HepG2 (cell line): ENCODE measurements around the gene WDR20. TPM values are rescaled to one million over a fixed set of nuclear protein-coding genes. Genes with fewer than 3 reads are reported as not detected.
"Not testable (repeated sequence)": the region's sequence is repeated elsewhere in the genome, so short reads cannot be mapped to it uniquely, and the experiment has no call there.

ENCODE experiments used
- ATAC-seq: fragments of 200-7000 bp; cut with Tn5 transposase; 3 replicates; pipeline ENCODE4 v1.9.1; 2020; ENCODE audit warnings: mild to moderate bottlenecking, moderate library complexity
- BruUV-seq: library from RNA; stranded (reverse); fragments of 400-500 nt; replicated peaks from 2 replicates; lab custom pipeline; 2021; lab: Mats Ljungman, UMichigan
- CTCF ChIA-PET: fragments of 300-600 bp; formaldehyde crosslinking; extraction: SDS; loops from one replicate; lab custom pipeline; 2021; ENCODE audit warnings: low total read pairs, inconsistent platforms, low intra/inter-chr PET ratio; lab: Yijun Ruan, JAX
- POLR2A ChIA-PET: fragments of 350-600 bp; sonication (Branson Sonifier 250); formaldehyde crosslinking; loops from one replicate; lab custom pipeline; 2020; ENCODE audit warnings: antibody characterized with exemption, inconsistent platforms; lab: Yijun Ruan, JAX
- DNase-seq: peaks from one replicate; pipeline ENCODE4 v3.0.0-alpha.2; 2015; ENCODE audit warnings: low spot score
- FAIRE-seq: peaks from 3 replicates; lab custom pipeline; 2011; peaks lifted over from hg19 to GRCh38; lab: Jason Lieb, UNC
- H2AFZ ChIP-seq: one replicate; pipeline ENCODE4 v1.6.1; 2011; ENCODE audit warnings: low read length, inconsistent platforms
- H3K27ac ChIP-seq: fragments of 300-600 bp; 3 replicates; pipeline ENCODE4 v1.8.0; 2011; ENCODE audit warnings: mixed run types, mild to moderate bottlenecking, mixed read lengths, low read length, inconsistent platforms; ENCODE audit not compliant: insufficient read depth; ENCODE audit errors: extremely low read length
- H3K27me3 ChIP-seq, 2 experiments: fragments of 200-600 bp in 1 of 2; 2 replicates in 1 of 2; 3 replicates in 1 of 2; pipeline versions ENCODE4 v1.6.0 to v1.8.0; 2011; ENCODE audit warnings: low read length in 2 of 2, mild to moderate bottlenecking in 2 of 2, moderate library complexity in 2 of 2, inconsistent platforms in 1 of 2; ENCODE audit not compliant: insufficient read depth in 2 of 2, control insufficient read depth in 1 of 2
- H3K36me3 ChIP-seq, 2 experiments: fragments of 200-600 bp in 1 of 2; replicated peaks in 1 of 2; 2 replicates in 1 of 2; 3 replicates in 1 of 2; pipeline versions ENCODE4 v1.5.1 to v1.8.0; 2011; ENCODE audit warnings: low read length in 2 of 2, inconsistent platforms in 1 of 2; ENCODE audit not compliant: insufficient read depth in 2 of 2, control insufficient read depth in 1 of 2
- H3K4me1 ChIP-seq: 2 replicates; pipeline ENCODE4 v1.5.1; 2012; ENCODE audit warnings: low read length, inconsistent platforms; ENCODE audit not compliant: insufficient read depth
- H3K4me2 ChIP-seq: 2 replicates; pipeline ENCODE4 v1.6.0; 2011; ENCODE audit warnings: low read depth, low read length, inconsistent platforms
- H3K4me3 ChIP-seq, 3 experiments: fragments of 200-600 bp in 1 of 3; sonication (generic), shearing (Covaris generic) in 1 of 3; replicated peaks in 1 of 3; 2 replicates each; pipeline ENCODE4 v1.5.1; 2011 to 2016; ENCODE audit warnings: low read length in 3 of 3, inconsistent platforms in 2 of 3, low read depth in 2 of 3, mild to moderate bottlenecking in 2 of 3, control low read depth in 1 of 3, mixed read lengths in 1 of 3; ENCODE audit not compliant: insufficient read depth in 1 of 3
- H3K79me2 ChIP-seq: one replicate; pipeline ENCODE4 v1.6.1; 2011; ENCODE audit warnings: low read length, inconsistent platforms; ENCODE audit not compliant: insufficient read depth
- H3K9ac ChIP-seq: 2 replicates; pipeline ENCODE4 v1.6.0; 2011; ENCODE audit warnings: mild to moderate bottlenecking, low read depth, low read length, inconsistent platforms; ENCODE audit not compliant: insufficient read depth
- H3K9me3 ChIP-seq: 2 replicates; pipeline ENCODE4 v1.5.1; 2012; ENCODE audit warnings: mild to moderate bottlenecking, low read length
- H4K20me1 ChIP-seq: 2 replicates; pipeline ENCODE4 v1.6.0; 2011; ENCODE audit warnings: inconsistent platforms, mild to moderate bottlenecking, low read length, moderate library complexity; ENCODE audit not compliant: insufficient read depth
- AFF4 ChIP-seq: sonication (generic); formaldehyde crosslinking; IDR thresholded peaks from 2 replicates; pipeline ENCODE4 v1.4.0; 2020; ENCODE audit warnings: missing genetic modification reagents
- RFX3 ChIP-seq: IDR thresholded peaks from 2 replicates; pipeline ENCODE4 v1.6.1; 2016; ENCODE audit warnings: missing biosample characterization, missing genetic modification reagents
- TFDP2 ChIP-seq: sonication (generic); formaldehyde crosslinking; IDR thresholded peaks from 2 replicates; pipeline ENCODE4 v1.4.0; 2020; ENCODE audit warnings: missing genetic modification reagents
- ZNF496 ChIP-seq: sonication (generic); formaldehyde crosslinking; IDR thresholded peaks from 2 replicates; pipeline ENCODE4 v1.8.1; 2023; ENCODE audit warnings: mild to moderate bottlenecking, moderate library complexity, missing genetic modification reagents; ENCODE audit not compliant: insufficient replicate concordance
- WGBS: methylation state at CpG from one replicate; pipeline ENCODE4 v1.1.6; 2017; ENCODE audit warnings: low lambda C conversion rate; 5-methylcytosine and 5-hydroxymethylcytosine counted together
- in situ Hi-C: cut with HindIII; loops from 2 replicates; pipeline ENCODE4 v1.10.0; 2017; ENCODE audit warnings: low pct_unique_long_range_greater_than_20kb; ENCODE audit not compliant: extremely low pct_ligation_motif_present
- intact Hi-C: fragments of 100-400 bp; cut with micrococcal nuclease; formaldehyde crosslinking; loops from one replicate; pipeline ENCODE4 v1.10.0; 2022; ENCODE audit not compliant: unreplicated experiment
- polyA plus RNA-seq, 8 experiments: library from polyadenylated mRNA; depleted of rRNA in 3 of 8; stranded (reverse) in 7 of 8; unstranded in 1 of 8; fragments of >200 nt; fragmentation: Illumina TruSeq in 4 of 8; extraction: Trizol in 4 of 8; gene quantifications; 2 replicates each; pipeline versions ENCODE4 v1.2.1 to v1.2.3, GENCODE V29; 2011 to 2016; ENCODE audit warnings: low read depth in 4 of 8, missing spikeins in 1 of 8, mixed read lengths in 1 of 8; ENCODE audit not compliant: insufficient read depth in 1 of 8
- total RNA-seq, 5 experiments: library from RNA; depleted of rRNA; stranded (reverse); fragments of >200 nt; fragmentation: Illumina TruSeq; extraction: Trizol; gene quantifications; 2 replicates each; pipeline ENCODE4 v1.2.3, GENCODE V29; 2016; ENCODE audit warnings: low read depth in 1 of 5

The WDR20 gene
- total and polyA plus RNA-seq, 2 of the 13 experiments (the other 11 are each of a cell fraction or from before 2014, with no cell fraction given) = 10.4 to 23.2 TPM

GRCh38 chr14:102239231-102239630, 99.5 kb downstream of the WDR20 start:
- Histone ChIP-seq H4K20me1 (no peaks in the 10 kb centered on the region), H2AFZ (no peak overlapping the region), H3K4me3 (no peak overlapping the region), H3K4me2 (no peak overlapping the region), H3K27me3 (no peaks in the 10 kb centered on the region), H3K9ac (no peak overlapping the region), H3K9me3 (no peaks in the 10 kb centered on the region), H3K4me1 (peaks cover 15% of the 10 kb centered on the region; the same call in 1 of the 2 replicates), H3K36me3 (no peaks in the 10 kb centered on the region), H3K27ac (no peak overlapping the region), H3K79me2 (no peaks in the 10 kb centered on the region)
- BruUV-seq = no TSS peak
- ATAC-seq (no peak), FAIRE-seq (no peak), DNase-seq (no peak)
- WGBS = 90% methylated on average over 4 of the region's 4 CpGs
- no peak for TF ChIP-seq ZNF496 (CRISPR knock-in tag)
- TF ChIP-seq AFF4 = no peak
- no peak for TF ChIP-seq RFX3 (CRISPR knock-in tag)
- TF ChIP-seq TFDP2 = no peak
- ChIA-PET POLR2A (no interaction called here), CTCF (no interaction called here)
- intact Hi-C loops = no loop called here
- in situ Hi-C loops = loop anchor here (5.0 kb wide), 1 partner anchor 73 kb away; no protein-coding TSS in a partner anchor

- H3K4me3 ChIP-seq, H2AFZ ChIP-seq, H3K79me2 ChIP-seq, in situ Hi-C loops, H3K27ac ChIP-seq, POLR2A ChIA-PET, H3K4me1 ChIP-seq, ATAC-seq, BruUV-seq, H3K27me3 ChIP-seq, H3K9me3 ChIP-seq, H4K20me1 ChIP-seq, H3K9ac ChIP-seq, CTCF ChIA-PET, DNase-seq, FAIRE-seq, H3K36me3 ChIP-seq, intact Hi-C loops, H3K4me2 ChIP-seq: not testable (repeated sequence)
- WGBS = 92% methylated on average over 2 of the region's 5 CpGs
Measured at GRCh38 chr14:102240481-102240880, 100.8 kb downstream of the WDR20 start.
